Measurements from ENCODE around the gene UFL1.
"Not testable (repeated sequence)": the region's sequence is repeated elsewhere in the genome, so short reads cannot be mapped to it uniquely, and the experiment has no call there.

UFL1 gene

GRCh38 chr6:96521644-96522464, at the start of gene UFL1:
TSS of gene UFL1 (plus strand) at chr6:96521806. CDS start at chr6:96521874, 68 bp downstream.
- DNase-seq (ENCODE audit: low read depth, low spot score) = peak; percentile 91

- not testable (repeated sequence) for DNase-seq (ENCODE audit: low read depth, low spot score)
Measured at GRCh38 chr6:96472291-96472690, 49.3 kb upstream of the UFL1 start.

- no peak for DNase-seq (ENCODE audit: low read depth, low spot score)
Measured at GRCh38 chr6:96478695-96479094, 42.9 kb upstream of the UFL1 start.

DNA sequence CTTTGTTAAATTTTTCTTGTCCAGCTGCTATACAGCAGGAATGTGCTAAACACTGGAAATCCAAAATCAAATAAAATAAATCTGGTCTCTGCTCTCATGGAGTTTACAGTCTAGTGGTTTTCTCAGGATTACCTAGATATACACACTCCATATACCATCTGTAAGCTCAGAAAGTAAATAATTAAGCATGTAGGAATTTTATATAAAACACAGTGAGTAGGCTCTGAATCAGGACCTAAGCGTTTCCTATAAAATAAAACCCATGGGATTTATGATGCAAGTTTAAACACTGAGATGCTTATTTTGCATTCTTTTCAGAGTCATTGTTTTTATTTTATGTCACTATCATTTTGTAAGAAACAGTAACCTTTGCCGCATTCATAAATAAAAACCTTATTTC, 29.7 kb upstream of the UFL1 start:
- DNase-seq (ENCODE audit: low read depth, low spot score) = no peak

- no peak for DNase-seq (ENCODE audit: low read depth, low spot score)
Measured at GRCh38 chr6:96499781-96500180, 21.8 kb upstream of the UFL1 start.

- DNase-seq (ENCODE audit: low read depth, low spot score) = no peak
Measured at GRCh38 chr6:96502915-96503314, 18.7 kb upstream of the UFL1 start.

GRCh38 chr6:96505363-96505762, 16.2 kb upstream of the UFL1 start:
- DNase-seq (ENCODE audit: low read depth, low spot score) = no peak

- no peak for DNase-seq (ENCODE audit: low read depth, low spot score)
Measured at GRCh38 chr6:96509281-96509680, 12.3 kb upstream of the UFL1 start.

GRCh38 chr6:96520171-96521115, 1.2 kb upstream of the UFL1 start:
- DNase-seq (ENCODE audit: low read depth, low spot score) = no peak

DNA sequence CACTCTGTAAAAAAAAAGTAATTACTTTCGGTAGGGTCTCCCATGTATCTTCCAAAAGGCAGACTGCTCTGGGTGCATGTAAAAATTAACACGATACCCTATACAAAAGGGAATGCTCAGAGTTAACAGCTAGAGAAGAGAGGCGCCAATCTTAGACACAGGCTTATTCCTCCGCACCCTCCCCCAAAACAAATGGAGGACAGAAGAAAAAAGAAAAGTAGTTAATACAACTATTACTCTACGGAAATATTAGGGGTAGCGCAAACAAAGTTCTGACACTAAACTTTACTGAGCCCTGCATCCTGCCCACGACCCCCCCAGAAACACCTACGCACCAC, 331 bp upstream of the UFL1 start:
- DNase-seq (ENCODE audit: low read depth, low spot score) = no peak

DNA sequence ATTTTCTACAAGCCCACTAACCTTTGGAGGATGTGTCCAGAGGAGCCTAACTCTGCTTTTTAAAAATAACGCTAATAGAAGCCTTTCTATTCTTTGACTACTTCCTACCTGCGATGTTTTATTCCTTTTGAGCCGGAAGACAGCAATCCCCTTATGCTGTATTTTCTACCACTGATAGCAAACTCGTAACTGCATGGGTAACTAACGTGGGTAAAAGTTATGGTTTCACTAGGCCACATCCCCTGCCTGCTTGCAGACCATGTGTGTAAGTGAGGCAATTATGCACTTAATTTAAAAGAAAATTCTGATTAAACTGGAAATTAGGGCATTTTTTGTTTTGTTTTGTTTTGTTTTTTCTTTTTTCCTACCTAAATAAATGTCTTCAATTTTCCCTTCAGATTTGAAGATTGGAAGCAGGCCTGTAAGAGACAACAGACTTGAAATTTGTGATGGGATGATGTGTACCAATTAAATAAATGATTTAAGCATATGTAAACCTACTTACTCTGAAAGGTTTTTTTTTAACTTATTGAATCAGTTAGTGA, 931 bp downstream of the UFL1 start:
- no peak for DNase-seq (ENCODE audit: low read depth, low spot score)

- no peak for DNase-seq (ENCODE audit: low read depth, low spot score)
Measured at GRCh38 chr6:96528193-96528592, 6.6 kb downstream of the UFL1 start.

DNA sequence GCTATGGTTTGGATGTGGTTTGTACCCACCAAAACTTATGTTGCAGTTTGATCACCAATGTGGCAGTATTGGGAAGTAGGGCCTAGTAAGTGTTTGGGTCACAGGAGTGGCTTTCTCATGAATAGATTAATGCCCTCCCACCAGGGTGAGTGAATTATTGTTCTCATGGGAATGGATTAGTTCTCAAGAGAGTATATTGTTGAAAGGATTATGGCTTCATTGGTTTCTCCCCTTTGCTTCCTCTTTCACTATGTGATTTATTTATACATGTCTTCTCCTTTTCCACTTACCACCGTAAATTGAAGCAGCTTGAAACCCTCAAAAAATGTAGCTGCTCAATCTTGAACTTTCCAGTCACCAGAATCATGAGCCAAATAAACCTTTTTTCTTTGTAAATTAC, 10.8 kb downstream of the UFL1 start:
- DNase-seq (ENCODE audit: low read depth, low spot score) = no peak

- no peak for DNase-seq (ENCODE audit: low read depth, low spot score)
Measured at GRCh38 chr6:96537726-96538125, 16.1 kb downstream of the UFL1 start.

DNA sequence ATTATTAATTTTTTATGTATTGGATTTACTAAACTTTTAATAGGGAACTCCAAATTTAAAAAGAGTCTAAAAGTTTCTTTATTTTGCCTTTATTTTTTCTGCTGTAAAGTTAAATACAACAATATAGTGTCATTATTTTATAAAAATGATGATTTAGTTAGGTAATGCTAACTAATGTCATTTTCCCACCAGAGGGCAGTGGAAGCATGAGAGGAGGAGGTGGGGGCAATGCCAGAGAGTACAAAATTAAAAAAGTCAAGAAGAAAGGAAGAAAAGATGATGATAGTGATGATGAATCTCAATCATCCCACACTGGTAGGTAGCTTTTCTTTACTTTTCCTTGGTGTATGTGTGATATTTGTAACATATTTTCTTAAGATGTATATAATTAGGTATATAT, 21.1 kb downstream of the UFL1 start:
- no peak for DNase-seq (ENCODE audit: low read depth, low spot score)

DNA sequence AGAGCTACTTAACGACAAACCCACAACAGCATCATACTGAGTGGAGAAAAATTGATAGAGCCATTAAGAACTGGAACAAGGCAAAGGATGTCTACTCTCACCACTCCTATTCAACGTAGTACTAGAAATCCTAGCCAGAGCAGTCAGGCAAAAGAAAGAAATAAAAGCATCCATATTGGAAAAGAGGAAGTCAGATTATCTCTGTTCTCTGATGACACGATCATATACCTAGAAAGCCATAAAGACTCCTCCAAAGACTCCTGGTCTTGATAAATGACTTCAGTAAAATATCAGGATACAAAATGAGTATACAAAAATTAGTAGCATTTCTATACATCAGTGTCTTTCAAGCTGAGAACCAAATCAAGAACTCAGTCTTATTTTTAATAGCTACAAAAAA, 24.3 kb downstream of the UFL1 start:
- no peak for DNase-seq (ENCODE audit: low read depth, low spot score)

DNA sequence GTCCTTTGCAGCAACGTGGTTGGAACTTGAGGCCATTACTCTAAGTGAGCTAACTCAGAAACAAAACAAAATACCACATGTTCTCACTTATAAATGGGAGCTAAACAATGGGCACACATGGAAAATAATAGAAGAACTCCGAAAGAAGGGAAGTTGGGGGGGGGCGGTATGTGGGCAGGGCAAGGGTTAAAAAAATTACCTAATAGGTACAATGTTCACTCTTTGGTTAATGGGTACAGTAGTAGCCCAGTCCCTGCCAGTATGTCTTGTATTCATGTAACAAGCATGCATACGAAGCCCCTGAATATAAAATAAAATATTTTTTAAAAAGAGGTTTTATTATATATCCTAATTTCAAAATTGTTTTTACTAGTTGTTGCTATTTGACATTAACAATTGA, 26.0 kb downstream of the UFL1 start:
- DNase-seq (ENCODE audit: low read depth, low spot score) = no peak

DNA sequence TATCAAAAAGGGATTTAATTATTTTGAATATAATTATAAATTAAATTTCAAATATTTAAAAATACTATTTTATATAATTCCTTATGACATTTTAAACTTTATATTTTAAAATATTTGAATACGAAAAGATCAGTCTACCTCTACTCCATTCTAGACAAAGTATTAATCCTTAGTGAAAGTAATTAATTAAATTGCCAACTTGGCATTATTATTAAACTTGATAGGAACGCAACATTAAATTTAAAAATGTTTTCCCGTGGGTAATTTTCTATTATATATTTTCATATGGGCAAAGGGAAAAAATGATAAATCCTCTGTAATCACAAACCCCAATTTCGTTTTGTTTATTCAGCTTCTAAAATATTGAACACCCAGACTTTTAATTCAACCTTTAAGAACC, 33.0 kb downstream of the UFL1 start:
- no peak for DNase-seq (ENCODE audit: low read depth, low spot score)

DNA sequence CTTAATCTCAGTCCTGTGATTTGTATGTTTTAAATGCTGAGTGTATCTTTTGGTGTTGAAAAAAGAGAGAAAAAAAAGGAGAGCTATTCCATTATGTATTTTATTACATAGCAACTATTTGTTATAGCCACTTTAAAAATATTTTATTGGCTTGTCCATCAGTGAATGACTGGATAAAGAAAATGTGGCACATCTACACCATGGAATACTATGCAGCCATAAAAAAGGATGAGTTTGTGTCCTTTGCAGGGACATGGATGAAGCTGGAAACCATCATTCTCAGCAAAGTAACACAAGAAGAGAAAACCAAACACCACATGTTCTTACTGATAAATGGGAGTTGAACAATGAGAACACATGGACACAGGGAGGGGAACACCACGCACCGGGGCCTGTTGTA, 38.1 kb downstream of the UFL1 start:
- not testable (repeated sequence) for DNase-seq (ENCODE audit: low read depth, low spot score)

DNA sequence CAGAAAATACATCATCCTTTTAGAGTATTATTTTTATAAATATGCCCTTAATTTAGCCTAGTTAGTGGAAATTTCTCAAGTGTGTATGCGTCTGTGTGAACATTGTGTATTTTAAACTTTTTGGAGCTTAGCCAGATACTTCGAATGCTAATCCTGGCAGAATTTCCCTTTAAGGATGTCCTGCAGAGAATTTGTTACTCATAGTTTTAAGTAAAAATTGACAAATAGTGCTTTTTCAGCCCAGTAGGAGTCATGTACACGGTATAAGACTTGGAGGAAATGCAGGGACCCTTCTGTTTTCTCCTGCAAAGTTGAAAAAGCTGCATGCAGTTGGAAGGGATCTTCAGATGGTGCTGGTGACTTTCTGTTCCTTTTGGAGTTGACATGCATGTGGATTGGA, 41.3 kb downstream of the UFL1 start, which contains the start of gene FHL5:
TSS of gene FHL5 (plus strand) at position 243 of the 400 bp plus-strand sequence. CDS start 40,486 bp downstream, outside the sequence.
- no peak for DNase-seq (ENCODE audit: low read depth, low spot score)

DNA sequence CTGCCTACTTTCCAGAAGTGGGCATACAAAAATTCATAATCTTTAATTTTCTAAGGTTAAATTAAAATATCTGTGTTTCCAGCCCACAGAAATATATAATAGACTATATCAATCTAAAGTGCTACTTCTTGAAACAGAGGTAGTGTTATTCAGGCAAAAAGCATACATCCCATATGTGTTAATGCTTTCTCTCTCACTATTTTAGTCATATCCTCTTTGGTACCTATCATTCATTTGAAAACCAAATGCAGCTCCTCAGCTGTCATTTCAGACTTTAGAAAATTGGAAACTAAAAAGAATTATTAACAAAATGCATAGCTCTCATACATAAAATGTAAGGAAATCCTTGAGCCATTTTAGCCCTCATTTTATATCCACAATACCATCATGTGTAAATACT, 42.2 kb downstream of the UFL1 start:
- no peak for DNase-seq (ENCODE audit: low read depth, low spot score)

DNA sequence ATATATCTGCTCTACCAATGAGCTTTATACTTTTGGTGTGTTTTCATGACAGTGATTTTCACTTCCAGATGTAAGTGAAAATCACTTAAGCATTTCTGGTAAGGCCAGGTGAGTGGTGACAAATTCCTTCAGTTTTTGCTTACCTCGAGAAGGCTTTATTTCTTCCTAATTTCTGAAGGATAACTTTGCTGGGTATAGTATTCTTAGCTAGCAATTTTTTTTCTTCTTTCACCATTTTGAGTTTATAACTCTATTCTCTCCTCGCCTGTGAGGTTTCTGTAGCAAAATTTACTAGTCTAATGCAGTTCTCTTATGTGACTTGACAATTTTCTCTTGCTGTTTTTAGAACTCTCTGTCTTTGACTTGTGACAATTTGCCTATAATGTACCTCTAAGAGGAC, 48.4 kb downstream of the UFL1 start:
- DNase-seq (ENCODE audit: low read depth, low spot score) = no peak
